ENCODE results near the gene TEX10.
"Not testable (repeated sequence)": the region's sequence is repeated elsewhere in the genome, so short reads cannot be mapped to it uniquely, and the experiment has no call there.

TEX10 gene

DNA sequence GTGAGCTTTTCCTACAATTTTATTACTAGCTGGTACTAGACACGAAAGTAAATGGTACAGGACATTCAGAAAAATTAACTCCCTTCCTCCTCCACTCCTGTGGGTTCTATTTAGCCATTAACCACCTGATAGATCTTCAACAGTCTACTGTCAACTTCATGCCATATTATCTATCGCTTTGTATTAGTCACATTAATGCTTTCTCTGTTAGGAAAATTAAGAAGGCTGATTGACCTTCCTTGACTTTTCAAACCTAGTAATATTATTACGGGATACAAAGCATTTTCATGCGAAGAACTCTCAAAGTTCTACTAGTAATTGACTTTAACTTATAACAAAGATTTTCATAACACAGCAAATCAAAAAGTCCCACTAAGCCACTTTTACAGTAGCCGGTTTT is 1.2 kb downstream of the TEX10 start:
- no peak for DNase-seq (ENCODE audit: extremely low read depth in 1 of 2, low read depth in 1 of 2)

DNA sequence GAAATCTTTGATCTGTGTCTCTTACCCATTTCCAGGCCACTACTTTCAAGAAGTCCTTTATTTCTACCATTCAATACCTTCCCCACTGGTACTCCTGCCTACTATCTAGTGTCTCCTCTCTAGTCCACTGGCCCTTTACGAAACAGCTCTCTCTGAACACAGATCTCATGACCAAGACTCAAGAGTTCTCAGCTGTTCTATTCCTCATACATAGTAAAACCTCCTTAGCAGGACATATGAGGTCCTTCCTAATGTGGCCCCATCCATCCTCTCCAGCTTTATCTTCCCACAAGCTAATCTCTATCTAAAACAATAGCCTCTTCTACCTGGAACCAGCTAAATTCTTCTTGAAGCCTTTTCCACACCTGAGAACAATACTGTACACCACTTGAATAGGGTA is 2.6 kb downstream of the TEX10 start:
- DNase-seq (ENCODE audit: extremely low read depth in 1 of 2, low read depth in 1 of 2): no peak

DNA sequence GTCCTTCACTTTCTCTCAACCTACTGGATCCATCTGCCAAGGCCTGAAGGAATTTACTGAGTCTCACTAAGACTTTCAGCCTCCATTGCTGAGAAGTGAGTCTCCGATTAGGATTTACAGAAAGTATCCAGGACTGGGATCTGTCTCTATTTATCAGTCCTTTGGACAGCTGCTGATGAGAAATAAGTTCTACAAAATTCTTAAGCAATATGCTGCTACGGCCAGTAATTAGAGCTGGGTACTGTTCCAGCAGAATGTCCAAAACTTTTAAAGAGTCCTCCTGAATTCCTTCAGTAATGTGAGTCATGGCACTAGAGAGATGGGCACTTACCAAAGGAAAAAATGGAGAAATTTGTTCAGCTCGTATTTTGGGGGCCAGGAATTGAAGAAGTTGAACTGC is 5.9 kb downstream of the TEX10 start:
- DNase-seq (ENCODE audit: extremely low read depth in 1 of 2, low read depth in 1 of 2): no peak

DNA sequence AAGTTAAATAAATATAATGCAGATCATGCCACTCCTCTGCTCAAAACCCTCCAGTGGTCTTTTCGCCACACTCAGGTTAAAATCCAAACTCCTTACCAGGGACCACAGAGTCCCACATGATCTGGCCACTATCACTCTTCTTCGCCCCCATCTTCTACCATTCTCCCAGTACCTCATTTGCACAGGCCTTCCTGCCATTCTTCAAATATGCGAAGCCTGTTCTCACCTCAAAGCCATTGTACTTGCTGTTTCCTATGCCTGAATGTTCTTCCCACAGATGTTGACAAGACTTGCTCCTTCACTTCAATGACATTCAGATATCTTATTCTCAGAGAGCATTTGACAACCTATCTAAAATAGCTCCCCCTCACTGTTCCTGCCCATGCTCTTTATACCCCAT is 10.9 kb downstream of the TEX10 start:
- no peak for DNase-seq (ENCODE audit: extremely low read depth in 1 of 2, low read depth in 1 of 2)

DNA sequence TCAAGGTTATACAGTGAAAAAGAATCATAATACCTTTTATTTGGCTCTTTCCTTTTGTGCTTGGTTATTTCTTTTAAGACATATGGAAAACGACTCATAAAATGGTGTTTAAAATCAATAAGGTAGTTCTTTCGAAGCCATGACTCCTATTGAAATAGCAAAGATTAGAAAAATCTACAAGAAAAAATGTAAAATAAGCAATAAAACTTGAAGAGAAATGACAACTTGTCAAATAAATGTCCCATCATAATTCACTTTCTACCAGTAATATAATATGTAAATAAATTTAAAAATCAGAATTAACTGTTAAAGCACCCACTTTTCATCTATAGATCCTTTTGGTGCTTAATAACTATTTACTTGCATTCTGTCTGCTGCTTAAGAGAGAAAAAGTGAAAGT is 12.5 kb downstream of the TEX10 start:
- no peak for DNase-seq (ENCODE audit: extremely low read depth in 1 of 2, low read depth in 1 of 2)

DNA sequence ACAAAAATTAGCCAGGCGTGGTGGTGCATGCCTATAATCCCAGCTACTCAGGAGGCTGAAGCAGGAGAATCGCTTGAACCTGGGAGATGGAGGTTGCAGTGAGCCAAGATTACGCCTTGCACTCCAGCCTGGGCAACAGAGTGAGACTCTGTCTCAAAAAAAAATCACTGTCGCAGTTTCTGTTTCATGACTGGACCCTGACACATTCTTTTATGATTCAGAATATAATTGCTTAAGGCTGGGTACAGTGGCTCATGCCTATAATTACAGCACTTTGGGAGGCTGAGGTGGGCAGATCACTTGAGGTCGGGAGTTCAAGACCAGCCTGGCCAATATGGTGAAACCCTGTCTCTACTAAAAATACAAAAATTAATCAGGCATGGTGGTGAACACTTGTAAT is 14.0 kb downstream of the TEX10 start:
- DNase-seq (ENCODE audit: extremely low read depth in 1 of 2, low read depth in 1 of 2): not testable (repeated sequence)

DNA sequence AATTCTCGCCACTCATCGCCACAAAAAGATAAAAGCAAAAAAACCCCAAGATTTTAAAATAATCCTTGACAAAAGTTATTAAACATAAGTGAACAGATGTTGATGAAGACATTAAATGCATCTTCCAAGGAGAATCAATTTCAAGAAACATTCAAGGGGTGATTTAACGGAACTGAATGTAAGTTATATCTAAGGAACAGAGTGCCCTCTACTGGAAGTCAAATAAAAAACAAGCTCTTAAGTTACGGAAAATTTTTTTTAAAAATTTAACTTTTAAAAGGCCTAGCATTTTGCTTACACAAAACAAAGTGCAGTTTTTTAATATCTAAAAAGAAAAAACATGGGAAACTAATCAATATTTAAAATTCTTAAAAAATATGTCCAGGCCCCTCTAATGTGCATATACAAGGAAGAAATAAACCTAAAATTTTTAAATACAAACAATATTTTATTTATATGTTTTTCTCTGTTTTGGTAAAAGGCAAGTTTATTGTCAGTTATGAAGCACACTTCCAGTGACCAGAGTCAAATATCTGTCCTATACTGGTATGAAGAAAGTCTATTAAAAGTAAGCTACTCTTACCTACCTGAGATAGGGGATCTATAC is 28.0 kb downstream of the TEX10 start:
- DNase-seq (ENCODE audit: extremely low read depth in 1 of 2, low read depth in 1 of 2): no peak

DNA sequence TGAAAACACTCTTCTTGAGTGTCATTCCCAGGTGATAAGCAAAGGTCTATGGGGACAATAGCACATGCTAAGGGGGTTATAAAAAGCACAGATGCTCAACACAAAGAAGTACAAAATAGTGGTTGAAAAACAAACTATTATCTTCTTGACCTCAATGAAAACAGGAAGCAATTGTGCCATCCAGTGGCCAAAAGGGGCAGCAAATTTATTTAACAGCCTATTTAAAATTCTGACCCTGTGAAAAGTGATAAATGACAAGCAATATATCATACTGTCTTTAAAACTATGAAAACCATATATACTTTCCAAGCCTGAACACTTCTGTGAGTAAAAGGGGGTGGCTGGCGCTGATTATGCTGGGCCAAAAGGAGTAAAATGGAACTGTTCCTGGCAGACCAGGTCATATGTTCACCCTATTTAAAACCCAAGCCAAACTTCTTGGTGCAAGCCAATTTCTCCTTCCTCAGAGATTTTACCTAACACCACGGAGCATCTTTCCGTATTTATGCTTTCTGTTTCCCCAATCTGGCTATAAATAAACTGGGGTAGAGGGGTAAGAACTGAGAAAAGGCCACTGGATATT is 29.7 kb downstream of the TEX10 start:
- DNase-seq (ENCODE audit: extremely low read depth in 1 of 2, low read depth in 1 of 2): no peak

DNA sequence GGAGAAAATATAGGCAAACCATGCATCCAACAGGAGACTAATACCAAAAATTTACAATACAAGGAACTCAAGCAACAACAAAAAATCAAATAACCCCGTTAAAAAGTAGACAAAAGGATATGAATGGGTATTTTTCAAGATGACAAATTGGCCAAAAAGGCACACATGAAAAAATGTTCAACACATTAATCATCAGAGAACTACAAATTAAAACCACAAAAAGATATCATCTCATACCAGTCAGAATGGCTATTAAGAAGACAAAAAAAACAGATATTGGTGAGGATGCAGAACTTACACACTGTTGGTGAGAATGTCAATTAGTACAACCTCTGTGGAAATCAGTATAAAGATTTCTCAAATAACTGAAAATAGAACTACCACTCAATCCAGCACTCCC is 35.0 kb downstream of the TEX10 start:
- no peak for DNase-seq (ENCODE audit: extremely low read depth in 1 of 2, low read depth in 1 of 2)

DNA sequence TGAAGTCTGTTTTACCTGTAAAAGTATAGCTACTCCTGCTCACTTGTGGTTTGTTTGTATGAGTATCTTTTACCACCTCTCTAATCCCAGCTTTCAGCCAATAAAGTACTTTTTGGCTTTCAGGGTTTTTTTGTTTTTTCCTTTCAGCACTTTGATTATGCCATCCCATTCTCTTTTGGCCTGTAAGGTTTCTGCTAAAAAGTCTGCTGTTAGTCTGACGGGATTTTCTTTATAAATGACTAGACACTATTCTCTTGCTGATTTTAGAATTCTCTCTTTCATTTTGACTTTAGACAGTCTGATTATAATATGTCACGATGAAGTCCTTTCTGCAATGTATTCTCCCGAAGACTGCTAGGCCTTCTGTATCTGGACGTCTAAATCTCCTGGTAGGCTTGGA is 37.2 kb downstream of the TEX10 start:
- no peak for DNase-seq (ENCODE audit: extremely low read depth in 1 of 2, low read depth in 1 of 2)

DNA sequence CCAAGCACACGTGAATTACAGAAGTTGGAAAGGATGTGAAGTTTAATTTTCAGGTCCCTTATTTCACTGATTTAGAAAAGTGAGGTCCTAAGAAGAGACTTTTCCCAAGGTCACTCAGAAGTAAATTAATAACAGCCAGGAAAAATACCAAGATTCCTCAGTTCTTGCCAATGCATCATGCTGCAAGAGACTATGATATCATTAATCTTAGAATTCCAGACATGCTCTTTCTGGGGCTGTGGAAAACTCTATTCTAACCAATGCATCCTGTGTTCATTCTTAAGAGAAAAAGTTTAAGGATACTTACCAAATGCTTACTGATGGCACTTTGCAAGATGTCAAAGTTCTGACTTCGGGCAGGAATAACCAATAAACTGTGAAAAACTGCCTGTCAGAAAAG is 42.8 kb downstream of the TEX10 start:
- no peak for DNase-seq (ENCODE audit: extremely low read depth in 1 of 2, low read depth in 1 of 2)

DNA sequence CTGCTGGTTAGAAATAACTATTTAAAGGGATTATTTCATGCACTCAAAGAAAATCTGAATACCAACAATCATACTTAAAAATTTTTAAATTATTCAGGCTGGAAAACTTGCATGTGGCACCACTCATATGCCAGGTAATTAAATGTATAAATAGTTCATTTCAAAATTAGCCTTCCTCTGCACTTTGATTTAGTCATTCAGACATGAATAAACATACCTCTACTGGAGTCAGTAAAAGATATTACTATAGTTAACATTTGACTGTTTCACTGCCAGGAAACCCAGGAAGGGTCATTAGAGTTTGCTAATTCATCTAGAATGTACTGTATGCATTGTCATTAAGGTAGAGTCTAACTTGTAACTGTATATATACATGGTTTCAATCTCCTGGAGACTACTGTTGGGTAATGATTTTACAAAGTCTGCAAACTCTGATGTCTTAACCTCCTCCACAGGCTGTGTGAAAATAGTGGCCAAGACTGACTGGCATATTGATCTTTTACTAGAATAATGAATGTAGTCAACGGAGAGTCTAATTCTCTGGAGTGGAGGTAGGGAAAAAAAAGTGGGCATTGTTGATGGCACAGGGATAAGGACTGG is 43.7 kb downstream of the TEX10 start:
- no peak for DNase-seq (ENCODE audit: extremely low read depth in 1 of 2, low read depth in 1 of 2)

DNA sequence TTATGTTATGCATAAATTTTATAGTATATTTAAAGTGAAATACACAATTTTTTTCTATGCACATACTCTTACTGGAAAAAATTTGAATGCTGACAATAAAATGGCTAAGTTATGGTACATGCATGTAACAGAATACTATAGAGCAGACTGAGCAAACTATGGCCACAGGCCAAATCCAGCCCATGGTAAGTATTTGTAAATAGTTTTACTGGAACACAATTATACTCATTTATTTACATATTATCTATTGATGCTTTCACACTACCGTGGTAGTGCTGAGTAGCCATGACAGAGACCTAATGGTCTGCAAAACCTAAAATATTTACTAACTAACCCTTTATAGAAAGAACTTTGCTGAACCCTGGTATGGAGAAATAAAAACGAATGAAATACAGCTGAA is 45.7 kb downstream of the TEX10 start:
- DNase-seq (ENCODE audit: extremely low read depth in 1 of 2, low read depth in 1 of 2): no peak

DNA sequence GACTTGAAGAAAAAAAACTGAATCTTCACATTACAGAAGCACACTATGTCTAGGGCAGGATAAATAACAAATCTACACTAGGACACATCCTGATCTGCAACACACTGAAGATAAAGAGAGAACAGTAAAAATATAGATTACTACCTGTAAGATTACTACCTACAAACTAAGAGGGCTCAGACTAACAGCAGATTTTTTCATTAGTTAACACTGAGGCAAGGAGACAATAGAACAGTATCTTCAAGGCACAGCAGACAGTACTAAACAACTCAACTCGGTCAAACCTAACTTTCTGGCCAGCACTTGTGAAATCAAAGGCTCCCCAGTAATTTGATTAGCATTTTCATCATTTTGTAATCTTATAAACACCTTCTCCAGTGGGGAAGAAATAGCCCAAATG is 46.5 kb downstream of the TEX10 start:
- no peak for DNase-seq (ENCODE audit: extremely low read depth in 1 of 2, low read depth in 1 of 2)

DNA sequence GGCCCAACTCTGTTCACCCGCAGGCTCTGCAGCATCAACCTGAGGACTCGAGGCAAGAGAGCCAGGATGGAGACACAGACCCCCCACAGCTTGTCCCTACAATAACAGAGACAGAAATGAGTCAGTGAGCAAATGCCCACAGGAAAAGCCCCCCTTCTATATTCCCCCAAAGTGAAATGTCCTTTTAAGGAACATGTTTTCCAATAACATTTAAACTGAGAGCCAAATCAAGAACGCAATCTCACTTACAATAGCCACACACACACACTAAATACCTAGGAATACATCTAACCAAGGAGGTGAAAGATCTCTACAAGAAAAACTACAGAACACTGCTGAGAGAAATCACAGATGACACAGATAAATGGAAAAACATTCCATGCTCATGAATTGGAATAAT is 49.0 kb downstream of the TEX10 start:
- DNase-seq (ENCODE audit: extremely low read depth in 1 of 2, low read depth in 1 of 2): no peak

DNA sequence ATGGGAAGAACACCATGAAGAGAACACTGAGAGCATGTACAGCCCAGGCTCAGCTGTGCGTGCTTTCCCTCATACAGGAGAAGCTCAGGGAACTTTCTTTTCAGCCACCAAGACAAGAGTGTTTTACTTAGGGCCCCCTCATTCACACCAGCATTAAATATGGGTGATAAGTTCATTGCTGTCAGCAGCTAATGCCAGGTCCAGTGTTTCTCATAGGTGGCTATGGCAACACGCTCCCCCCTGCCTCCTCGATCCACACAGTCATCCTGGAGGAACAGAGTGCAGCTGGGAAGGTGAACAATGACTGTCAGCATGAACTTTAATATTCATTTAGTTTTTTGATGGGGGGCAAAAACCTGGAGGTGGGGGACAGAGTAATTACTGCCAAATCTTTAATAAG is 54.4 kb downstream of the TEX10 start:
- no peak for DNase-seq (ENCODE audit: extremely low read depth in 1 of 2, low read depth in 1 of 2)

DNA sequence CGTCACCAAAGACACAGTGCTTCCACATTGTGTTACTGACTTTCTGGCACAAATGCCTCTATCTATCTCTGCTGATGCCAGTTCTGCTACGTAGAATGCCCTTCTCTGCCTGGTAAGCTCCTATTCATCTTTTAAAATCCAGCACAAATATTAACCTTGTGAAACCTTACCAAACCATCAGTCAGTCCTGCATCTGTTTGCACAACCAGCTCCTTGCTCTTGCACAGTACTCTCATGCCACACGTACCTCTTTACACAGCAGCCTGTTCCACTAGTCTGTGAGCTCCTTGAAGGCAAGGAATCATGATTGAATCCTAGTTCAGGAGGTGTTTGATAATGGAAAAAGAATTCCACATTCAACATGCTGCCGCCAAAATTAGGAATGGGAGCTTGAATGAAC is 56.3 kb downstream of the TEX10 start:
- DNase-seq (ENCODE audit: extremely low read depth in 1 of 2, low read depth in 1 of 2): no peak

DNA sequence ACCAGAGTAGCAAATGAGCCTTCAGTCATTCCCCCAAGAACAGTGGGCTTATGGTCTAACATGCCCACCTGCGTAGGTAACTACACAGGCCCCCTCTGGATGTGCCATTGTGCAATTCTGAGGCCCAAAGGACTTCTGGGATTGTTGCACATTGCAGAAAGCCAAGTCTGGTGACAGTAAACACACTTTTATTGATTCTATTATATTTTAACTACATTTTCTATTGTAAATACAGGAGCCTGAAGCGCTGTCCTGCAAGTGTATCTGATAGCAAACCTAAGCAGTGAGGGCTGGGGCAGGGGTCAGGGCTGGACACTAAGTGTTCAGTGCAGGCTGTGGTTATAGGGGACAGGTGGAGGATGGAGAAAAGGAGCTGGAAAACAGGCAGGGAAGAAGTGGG is 57.5 kb downstream of the TEX10 start:
- no peak for DNase-seq (ENCODE audit: extremely low read depth in 1 of 2, low read depth in 1 of 2)

DNA sequence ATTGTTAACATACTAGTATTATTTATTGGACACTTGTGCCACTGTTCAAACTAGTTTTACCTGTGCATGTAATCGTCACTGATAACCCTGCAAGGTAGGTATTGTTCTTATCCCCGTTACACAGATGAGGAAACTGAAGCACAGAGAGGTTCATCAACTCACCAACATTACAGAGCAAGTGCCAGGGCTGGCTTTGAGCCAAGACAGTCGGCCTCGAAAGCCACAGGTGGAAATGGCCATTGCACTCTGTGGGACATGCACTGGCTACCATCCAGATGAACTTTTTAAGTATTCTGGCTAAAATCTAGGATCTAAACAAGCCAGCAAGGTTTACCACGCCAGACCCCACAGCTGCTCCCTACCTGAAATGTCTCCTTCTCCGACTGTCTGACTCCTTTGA is 57.9 kb downstream of the TEX10 start:
- DNase-seq (ENCODE audit: extremely low read depth in 1 of 2, low read depth in 1 of 2): no peak

DNA sequence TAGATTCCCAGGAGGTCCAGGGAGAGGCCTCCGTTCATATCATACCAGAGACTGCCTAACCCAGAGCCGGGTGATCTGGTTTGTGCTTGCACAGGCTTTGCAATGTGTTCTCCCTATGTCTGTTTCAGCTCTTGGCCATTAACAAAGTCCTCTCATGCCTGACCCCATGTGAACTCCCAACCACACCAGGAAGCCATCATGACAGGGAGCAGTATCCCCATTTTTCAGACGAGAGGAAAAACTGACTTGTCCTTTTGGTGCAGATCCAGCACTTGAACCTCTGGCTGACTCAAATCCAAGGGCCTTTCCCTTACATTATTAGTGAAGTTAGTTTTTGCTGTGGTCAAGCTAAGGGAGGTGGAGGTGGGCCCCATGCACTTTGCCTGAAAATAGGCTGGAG is 58.4 kb downstream of the TEX10 start:
- no peak for DNase-seq (ENCODE audit: extremely low read depth in 1 of 2, low read depth in 1 of 2)

DNA sequence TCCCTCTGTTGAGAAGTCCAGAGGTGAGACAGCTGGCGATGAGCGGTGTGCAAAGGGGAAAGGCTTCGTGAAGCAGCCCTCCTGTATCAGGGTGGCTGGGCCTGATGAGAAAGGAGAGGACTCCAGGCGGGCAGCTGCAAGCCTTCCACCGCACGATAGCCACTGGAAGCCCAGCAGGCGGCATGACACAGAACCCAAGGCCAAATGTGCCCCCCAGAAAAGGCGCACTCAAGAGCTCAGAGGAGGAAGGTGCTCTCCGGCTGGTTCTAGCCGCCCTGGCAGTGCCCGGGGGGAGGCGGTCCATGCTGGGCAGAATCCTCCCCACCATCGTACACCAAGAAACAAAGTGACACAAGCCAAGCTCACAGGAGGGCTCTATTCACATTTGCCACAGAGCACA is 60.3 kb downstream of the TEX10 start:
- DNase-seq (ENCODE audit: extremely low read depth in 1 of 2, low read depth in 1 of 2): no peak

DNA sequence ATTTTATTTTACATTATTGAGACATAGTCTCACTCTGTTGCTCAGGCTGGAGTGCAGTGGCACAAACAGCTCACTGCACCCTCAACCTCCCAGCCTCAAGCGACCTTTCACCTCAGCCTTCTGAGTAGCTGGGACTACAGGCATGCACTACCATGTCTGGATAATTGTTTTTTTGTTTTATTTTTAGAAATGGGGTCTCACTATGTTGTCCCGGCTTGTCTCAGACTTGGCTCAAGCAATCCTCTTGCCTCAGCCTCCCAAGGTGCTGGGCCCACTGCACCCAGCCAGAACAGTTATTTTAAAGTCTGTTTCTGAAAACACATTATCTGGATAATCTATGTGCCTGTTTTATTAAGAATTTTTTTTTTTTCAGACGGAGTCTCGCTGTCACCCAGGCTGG is 62.0 kb downstream of the TEX10 start:
- no peak for DNase-seq (ENCODE audit: extremely low read depth in 1 of 2, low read depth in 1 of 2)

DNA sequence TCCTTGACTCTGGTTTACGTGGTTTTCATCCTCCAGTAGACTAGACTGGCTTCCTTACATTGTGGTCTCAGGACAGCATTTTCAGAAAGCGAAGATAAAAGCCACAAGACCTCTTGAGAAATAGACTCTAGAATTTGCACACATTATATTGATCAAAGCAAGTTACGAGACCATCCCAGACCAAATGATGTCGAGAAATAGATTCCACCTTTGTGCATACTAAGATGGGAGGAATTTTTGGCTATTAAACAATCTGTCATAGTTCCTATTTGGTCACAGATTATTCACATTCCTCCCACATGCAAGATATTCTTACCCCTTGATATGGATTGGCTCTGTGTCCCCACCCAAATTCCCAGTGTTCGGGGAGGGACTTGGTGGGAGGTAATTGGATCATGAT is 65.6 kb downstream of the TEX10 start:
- DNase-seq (ENCODE audit: extremely low read depth in 1 of 2, low read depth in 1 of 2): no peak
